HG02588 (cell line): ENCODE measurements around the gene IFNK.
A peak's percentile ranks its signal among the peaks of the same experiment; 100 is the strongest.
"Not testable (repeated sequence)": the region's sequence is repeated elsewhere in the genome, so short reads cannot be mapped to it uniquely, and the experiment has no call there.

Source experiments
- ATAC-seq: cut with Tn5 transposase; IDR thresholded peaks from one replicate; pipeline ENCODE4 v1.9.1; 2021; ENCODE audit warnings: mild to moderate bottlenecking, moderate library complexity; ENCODE audit not compliant: unreplicated experiment

IFNK gene, protein sequence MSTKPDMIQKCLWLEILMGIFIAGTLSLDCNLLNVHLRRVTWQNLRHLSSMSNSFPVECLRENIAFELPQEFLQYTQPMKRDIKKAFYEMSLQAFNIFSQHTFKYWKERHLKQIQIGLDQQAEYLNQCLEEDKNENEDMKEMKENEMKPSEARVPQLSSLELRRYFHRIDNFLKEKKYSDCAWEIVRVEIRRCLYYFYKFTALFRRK

DNA sequence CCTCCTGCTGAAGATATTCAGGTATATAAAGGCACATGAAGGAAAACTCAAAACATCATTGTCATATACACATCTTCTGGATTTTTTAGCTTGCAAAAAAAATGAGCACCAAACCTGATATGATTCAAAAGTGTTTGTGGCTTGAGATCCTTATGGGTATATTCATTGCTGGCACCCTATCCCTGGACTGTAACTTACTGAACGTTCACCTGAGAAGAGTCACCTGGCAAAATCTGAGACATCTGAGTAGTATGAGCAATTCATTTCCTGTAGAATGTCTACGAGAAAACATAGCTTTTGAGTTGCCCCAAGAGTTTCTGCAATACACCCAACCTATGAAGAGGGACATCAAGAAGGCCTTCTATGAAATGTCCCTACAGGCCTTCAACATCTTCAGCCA, at the start of gene IFNK:
Gene IFNK (plus strand): TSS at position 55 of the 400 bp plus-strand sequence. CDS start 47 bp downstream, at position 102.
- ATAC-seq: no peak

DNA sequence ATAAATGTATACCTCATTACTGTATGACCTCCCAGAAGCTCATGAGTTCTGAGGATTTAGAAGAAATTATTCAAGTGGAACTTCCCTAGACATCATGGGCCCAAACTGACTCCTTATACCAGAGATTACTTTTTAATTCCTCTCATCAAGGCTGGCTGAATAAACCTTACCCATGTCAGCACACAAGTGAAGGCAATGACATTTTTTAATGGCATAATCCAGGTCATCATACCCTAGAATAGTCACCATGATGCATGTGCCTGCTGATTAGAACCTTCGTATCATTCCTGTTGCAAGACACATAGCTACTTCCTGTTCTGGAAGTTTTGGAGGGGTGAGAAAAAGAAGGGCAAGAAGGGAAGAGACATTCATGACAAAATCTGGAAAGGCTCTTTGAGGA, 49.8 kb upstream of the IFNK start:
- no peak for ATAC-seq

DNA sequence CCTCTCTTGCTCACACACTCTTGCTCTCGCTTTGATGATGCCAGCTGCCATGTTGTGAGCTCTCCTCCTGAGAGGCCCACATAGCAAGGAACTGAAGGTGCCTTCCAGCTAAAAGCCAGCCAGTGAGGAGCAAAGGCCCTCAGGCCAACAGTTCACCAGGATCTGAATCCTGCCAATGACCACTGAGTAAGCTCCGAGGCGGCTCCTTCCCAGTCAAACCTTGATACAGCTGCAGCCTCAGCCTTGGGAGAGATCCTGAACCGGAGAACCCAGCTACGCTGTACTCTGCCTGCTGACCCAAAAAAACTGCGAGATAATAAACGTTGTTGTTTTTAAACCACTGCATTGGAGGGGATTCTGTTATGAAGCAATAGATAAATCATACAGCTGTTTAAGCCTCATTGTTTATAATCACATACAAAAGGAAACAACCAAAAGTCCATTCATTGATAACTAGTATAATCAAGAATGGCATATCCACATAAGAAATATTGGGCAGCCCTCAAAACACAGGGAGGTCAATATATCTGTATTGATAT, 49.0 kb upstream of the IFNK start:
- no peak for ATAC-seq

DNA sequence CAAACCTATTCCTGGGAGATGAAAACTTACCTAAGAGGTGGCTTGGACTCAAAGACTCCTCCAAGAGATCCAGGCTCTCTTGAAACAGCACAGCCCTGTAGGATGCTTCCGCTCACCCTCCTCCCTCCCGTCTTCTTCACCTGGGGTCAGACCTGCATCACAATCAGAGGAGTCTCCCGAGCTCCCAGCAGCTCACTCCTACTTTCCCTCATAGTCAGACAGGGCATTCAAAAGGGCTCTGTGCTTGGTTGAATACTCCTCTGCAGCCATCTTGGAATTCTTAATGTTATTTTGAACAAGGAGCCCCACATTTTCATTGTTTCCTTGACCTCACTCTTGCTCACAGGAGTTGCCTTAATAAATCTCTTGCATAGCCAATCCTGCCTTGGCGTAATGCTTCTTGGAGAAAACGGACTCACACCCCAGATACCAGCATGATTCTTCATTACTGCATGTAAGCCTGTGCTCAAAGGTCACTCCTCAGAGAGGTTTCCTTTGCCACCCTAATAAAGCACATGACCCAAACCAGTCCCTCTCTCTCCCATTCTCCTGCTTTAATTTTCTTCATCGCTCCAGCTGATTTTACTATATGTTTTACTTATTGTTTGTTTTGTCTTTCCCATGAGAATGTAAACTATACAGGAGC, 47.1 kb upstream of the IFNK start:
- no peak for ATAC-seq

DNA sequence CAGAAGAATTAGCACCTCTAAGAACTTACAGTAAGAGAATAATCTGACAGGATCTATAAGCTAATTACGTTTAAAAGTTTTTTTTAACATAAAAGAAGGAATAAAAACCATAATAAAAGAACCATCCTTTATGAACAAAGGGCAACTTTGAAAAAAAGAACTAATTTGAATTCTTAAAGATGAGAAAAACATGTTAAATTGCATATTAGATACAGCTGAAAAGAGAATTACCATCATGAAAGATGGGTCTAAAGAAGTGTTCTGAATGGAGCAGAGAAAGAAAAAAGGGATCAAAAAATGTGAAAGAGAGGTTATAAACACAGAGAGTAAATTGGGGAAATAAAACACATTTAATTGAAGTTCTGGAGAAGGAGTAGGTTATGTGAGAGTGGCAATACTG, 45.8 kb upstream of the IFNK start:
- ATAC-seq: no peak

DNA sequence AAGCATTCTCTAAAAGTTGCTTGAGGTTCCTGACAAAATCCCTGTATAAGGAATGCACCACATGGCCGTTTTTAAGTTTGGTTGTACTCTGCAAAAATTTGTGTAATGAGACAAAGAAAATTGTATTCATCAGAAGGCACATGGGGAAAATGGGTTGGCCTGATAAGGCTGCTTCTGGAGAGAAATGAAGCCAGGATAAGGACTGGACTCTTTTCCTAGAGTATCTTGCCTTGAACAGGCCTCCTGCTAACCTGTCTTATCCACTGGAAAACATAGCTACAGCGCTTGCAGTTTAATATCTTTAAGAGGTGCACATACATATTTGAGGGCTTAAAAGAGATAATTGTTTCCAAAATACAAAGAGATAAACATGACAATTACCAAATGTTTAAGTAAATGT, 41.4 kb upstream of the IFNK start:
- no peak for ATAC-seq

DNA sequence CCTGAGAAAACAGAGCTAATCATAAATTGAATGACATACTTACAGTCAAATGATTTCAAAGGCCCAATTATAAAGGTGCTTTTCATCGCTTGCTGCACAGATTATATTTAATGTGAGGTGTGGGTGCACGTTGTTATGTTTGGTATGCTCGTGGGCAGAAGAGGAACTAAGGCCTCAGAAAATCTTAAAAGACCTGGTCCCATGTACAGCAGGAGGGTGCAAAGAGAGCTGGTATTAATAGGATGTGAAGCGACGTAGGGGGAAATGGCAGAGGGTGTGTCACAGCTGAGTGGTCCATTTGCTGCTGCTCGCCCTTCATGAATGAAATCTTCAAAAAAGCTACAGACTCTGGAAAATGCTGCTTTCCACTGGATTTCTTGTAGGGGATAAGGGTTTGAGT, 40.5 kb upstream of the IFNK start:
- no peak for ATAC-seq

DNA sequence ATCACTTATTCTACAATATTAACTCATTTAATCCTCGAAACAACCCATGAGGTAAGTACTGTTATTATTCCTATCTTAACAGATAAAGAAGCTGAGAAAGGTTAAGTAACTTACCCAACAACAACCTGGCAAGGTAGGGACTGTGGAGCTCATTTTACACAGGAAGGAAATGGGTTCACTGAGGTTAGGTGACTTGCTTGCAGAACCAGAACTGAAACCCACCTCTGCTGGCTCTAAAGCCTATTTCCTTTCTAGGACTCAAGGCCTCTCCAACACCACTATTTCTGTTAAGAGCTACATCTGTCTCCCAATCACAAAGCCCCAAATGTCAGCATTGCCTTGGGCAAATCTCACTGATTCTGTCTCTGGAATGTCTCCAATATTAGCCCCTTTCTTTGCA, 38.9 kb upstream of the IFNK start:
- ATAC-seq: peak; percentile 65

DNA sequence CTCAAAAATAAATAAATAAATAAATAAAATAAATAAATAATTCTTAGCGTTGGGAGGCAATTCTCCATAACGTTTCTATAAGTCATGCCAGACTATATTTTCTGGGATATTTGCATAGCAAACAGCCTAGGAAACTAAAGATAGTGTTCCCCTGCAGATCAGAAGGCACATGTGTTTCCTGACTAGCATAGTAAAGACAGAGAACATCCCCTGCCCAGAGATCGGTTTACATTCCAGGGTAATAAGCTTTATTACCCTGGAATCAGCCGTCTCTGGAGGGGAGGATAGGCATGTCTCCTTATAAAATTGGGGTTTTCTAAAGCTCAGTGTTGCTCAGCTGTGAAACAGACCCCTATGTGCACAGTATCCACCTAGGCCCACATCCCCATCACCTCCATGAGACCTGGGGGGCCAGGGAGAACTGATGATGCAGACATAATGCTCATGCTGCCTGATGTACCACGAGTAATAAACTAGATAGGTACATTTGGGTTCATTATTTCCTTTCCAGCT, 36.9 kb upstream of the IFNK start:
- no peak for ATAC-seq

DNA sequence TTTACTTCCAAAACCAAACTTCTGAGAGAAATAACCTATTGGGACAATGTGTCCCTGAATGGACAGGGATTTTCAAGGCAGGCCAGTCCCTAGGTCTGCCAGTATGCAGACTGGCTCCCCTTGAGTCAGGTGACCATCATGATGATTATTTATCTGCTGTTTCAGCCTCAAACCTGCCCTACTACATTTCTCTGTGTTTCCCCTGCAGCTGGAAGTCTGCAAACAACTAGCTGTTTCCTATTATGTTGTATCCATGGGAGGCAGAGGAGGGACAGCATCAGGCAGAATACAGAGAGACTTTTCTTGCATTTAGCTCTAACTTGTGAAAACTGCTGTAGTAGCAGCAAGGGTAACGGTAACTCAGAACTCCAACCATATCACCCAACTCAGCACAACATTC, 36.2 kb upstream of the IFNK start:
- no peak for ATAC-seq

DNA sequence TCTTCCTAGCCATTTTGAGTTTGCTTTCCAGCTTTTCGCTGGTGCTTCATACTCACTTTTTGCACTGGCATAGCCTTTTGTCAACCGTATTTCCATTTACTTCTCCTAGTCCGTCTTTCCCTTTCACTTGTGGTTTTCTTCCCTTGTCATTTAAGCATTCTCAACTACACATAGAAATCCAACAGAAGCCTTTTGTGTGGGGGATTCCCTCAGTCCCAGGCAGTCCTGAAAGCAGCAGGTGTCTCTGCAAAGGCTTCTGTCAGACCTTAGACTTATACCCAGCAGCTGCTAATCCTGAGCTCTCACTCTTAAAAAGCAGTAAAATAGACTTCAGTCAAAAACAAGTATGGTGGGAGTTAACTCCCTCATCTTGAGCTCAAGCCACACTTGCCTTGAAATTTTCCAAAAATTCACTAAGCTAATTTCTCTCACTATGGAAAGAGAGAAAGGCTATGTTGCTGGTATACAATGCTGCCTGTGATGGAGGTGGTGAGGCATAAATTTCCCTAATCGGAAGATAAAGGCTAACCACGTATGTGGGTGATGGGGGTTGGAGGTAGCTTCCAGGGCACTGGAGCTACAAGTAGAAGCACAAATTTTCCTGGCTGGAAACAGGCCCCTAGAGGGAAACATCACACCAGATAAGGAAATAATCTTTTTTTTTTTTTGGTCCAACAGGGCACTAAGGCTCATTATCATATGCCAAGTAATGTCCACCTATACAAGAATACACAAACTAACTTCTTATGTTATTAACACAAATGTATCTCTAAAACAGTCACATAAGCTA, 34.8 kb upstream of the IFNK start:
- ATAC-seq: peak; percentile 91

DNA sequence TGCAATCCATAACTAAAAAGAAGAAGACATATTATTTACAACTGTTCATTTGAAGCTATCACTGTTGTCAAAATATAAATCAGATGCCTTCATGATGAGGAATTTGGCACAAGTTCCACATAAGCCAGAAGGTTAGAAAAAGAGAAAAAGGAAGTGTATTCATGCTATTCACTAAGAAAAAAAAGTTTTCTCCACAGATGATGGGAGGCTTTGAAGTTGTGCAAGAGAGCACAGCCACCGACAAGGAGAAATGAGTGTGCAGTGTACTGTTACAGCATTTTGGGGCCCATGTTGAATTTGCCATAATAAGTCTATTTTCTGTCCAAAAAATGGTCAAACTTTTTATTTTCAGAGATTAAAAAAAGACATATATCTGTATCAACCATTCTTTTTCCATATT, 32.9 kb upstream of the IFNK start:
- ATAC-seq: no peak

DNA sequence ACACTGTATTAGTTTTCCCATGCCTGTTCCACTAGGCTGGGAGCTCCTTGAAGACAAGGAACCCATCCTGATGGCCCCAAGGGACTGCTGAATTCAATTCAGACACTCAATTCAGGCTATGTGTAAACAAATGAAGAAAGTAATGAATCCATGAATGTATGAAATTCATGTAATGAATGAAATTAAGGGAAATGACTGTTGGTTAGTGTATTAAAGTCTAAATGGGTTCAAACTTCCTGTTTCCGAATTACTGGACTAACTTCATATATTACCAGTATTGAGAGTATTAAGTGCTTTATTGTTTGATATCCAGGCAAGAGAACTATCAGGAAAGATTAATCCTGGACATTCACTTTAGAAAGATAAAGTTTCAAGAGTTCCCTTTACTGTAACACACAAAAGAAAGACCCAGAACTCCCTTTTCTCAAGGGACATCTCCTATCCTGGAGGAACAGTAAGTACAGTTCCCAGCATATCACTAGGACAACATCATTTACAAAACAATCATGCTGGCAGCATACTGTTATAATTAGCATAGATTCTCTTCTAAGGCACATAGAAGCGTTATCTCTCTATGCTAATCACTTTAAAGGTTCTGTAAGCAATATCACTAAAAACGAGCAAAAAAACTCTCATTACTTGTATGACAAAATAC, 28.5 kb upstream of the IFNK start:
- ATAC-seq: no peak

DNA sequence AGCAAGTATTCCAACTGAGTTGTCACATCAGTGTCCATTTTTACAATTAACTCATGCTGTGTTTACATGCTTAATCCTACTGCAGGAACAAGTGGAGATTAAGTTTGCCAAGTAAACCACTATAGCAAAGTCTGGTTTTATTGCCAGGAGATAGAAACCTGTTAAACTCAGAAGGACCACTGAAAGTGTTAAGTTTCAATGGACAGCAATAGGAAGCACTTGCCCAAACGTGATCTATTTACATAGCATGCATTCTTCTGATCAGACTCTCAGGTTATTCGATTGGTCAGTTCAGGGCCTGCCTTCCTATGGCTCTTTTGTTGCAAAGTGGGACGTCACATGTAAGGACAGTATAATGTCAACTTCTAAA, 28.0 kb upstream of the IFNK start:
- ATAC-seq: no peak

DNA sequence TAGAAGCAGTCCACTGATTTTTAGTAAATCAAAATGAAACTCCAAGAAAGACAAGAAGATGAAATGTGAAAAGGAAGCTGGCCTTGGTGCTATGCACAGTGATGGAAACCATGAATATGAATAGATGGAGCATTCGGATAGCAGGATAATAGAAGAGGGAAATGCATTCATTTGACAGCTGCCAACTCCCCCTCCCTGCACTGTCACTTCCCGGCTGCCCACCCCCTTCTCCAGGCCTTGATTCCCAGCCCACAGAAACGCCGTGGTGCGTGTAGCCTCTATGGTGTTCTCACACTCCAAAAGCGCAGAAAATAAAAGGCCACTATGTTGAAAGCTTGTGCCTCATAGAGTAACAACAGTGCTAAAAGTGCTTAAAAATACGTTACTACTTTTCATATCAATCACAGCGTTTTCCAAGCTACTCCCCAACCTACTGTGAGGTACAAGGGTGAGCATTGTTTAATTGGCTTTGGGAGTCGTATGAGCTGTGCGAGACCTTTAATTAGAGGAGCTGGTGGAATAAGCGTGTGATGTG, 26.1 kb upstream of the IFNK start:
- ATAC-seq: no peak

DNA sequence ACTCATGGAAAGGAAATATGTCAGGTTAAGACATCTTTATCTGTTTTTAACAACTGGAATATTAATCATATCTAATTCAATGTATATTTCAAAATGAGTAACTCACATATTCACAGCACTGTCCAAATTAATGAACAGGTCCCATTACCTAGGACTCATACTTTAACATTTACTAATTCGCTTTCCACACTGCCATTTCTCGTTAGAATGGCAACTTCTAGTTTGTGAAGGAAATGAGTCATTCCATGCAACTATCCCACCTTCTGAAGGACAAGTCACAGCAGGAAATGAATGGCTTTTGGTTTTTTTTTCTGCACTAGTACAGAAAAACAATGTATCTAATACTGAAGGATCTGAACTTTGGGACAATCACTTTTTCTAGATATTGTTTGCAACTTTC, 24.6 kb upstream of the IFNK start:
- no peak for ATAC-seq

DNA sequence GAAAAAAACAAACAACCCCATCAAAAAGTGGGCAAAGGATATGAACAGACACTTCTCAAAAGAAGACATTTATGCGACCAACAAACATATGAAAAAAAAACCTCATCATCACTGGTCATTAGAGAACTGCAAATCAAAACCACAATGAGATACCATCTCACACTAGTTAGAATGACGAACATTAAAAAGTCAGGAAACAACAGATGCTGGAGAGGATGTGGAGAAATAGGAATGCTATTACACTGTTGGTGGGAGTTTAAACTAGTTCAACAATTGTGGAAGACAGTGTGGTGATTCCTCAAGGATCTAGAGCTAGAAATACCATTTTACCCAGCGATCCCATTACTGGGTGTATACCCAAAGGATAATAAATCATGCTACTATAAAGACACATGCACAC, 23.2 kb upstream of the IFNK start:
- ATAC-seq: not testable (repeated sequence)

DNA sequence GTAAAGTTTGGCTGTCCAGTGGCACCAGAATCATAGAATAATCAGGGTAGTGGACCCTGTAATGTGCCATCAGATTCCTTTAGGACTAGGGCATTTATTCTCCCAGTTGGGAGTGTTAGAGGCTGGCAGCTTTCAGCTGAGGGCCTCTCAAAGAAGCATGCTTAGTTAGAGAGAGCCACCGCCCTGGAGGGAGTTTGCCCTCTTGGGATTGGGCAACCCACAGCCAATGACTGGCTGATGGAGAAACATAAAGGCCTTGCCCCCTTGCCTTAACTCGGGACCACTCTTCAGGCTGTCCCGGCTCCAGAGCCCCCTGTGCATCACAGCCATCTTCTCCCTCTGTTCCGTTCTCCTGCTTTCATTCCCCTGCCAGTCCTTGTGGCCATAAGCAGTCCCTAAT, 20.5 kb upstream of the IFNK start:
- ATAC-seq: no peak

DNA sequence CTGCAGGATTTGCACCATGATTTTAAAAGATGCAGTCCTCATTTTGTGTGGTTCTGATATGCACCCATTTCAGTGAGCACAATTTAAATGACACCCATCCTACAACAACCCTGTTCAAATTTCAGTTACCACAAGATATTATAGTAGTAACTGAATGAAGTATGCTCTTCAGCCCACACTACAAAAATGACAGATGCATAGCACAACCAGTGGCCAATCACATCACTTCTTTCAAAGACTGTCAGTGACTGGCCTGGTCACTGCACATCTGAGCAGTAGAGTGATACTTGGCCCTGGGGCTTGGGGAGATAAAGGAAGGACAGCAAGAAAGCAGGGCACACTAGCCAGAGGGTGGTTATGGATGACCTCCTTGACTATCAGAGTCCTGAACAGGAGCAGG, 19.8 kb upstream of the IFNK start:
- ATAC-seq: no peak

DNA sequence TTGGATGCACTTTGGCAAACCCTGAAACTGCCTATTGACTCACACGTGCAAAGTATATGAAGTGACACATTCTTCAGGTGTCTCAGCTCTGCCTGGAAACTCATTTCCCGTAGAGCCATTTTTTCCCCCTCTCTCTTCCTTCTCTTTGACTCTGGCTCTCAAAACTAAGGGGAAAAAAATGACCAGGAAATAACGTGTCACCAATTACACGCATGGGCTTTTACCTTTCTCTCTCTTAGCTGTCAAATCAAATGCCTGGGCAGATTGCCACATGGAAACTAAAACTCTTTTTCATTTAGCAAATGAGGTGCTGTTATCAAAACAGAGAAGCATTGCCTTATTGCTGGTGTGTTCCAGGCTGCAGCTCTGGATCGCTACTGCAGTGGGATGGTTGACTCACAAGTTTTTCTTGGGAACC, 18.3 kb upstream of the IFNK start:
- no peak for ATAC-seq

DNA sequence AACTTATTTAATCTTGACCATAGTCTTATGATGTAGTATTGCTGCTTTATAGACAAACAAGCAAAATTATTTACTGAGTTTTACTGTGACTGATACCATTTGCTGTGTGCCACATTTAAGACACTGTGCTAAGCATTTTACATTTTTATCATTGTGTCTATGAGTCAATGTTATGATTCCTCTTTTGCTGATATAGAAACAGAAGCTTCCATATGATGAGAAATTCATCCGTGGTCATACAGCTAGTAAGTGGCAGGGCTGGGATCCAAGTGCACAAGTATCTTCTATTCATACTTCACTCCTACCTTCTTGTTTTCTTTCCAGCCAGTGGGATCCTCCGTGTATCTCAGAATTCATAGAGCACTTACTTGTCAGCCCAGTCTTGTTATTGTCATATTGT, 17.1 kb upstream of the IFNK start:
- ATAC-seq: no peak
